NOMO-1 treated with dmso at 0.1 percent for 144 hours (cell line): Measurements from ENCODE around the gene RBMY1E.
"Not testable (repeated sequence)": the region's sequence is repeated elsewhere in the genome, so short reads cannot be mapped to it uniquely, and the experiment has no call there.

Experiments
- DNase-seq: peaks from one replicate; lab custom pipeline; 2025; ENCODE audit not compliant: unreplicated experiment; lab: John Stamatoyannopoulos, UW

The RBMY1E gene

GRCh38 chrY:21917932-21918331 lies at the start of gene RBMY1E:
RBMY1E (minus strand) TSS chrY:21918032; CDS start chrY:21916054, 1,978 bp downstream.
- DNase-seq, result not testable (repeated sequence)

GRCh38 chrY:21894426-21894825 lies 23.4 kb downstream of the RBMY1E start, which contains the start of gene RBMY1D:
RBMY1D (minus strand) TSS chrY:21894526; CDS start chrY:21892513, 2,013 bp downstream.
- not testable (repeated sequence) for DNase-seq

- not testable (repeated sequence) for DNase-seq
These were observed 48.3 kb downstream of the RBMY1E start for GRCh38 chrY:21869407-21870076.
